ENCODE measurements around the gene GPT2.

- TF ChIP-seq, protein P1, sequence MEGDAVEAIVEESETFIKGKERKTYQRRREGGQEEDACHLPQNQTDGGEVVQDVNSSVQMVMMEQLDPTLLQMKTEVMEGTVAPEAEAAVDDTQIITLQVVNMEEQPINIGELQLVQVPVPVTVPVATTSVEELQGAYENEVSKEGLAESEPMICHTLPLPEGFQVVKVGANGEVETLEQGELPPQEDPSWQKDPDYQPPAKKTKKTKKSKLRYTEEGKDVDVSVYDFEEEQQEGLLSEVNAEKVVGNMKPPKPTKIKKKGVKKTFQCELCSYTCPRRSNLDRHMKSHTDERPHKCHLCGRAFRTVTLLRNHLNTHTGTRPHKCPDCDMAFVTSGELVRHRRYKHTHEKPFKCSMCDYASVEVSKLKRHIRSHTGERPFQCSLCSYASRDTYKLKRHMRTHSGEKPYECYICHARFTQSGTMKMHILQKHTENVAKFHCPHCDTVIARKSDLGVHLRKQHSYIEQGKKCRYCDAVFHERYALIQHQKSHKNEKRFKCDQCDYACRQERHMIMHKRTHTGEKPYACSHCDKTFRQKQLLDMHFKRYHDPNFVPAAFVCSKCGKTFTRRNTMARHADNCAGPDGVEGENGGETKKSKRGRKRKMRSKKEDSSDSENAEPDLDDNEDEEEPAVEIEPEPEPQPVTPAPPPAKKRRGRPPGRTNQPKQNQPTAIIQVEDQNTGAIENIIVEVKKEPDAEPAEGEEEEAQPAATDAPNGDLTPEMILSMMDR (IDR thresholded peaks at IDR 0.05; ENCODE audit: insufficient read depth, low read depth, low read length), result no peak
- no peak for TF ChIP-seq EZH2 (IDR thresholded peaks at IDR 0.05; ENCODE audit: insufficient read depth, low read length)
Measured at GRCh38 chr16:46895399-46896313, 11.5 kb downstream of the GPT2 start.

Data from astrocyte (in vitro differentiated cells and primary cell).